Mononuclear cell (primary cell): ENCODE data around the gene HMX3. TPM values are rescaled to one million over a fixed set of nuclear protein-coding genes. Genes with fewer than 3 reads are reported as not detected.

Experiments used
- H3K27me3 ChIP-seq: 2 replicates; pipeline ENCODE4 v1.6.0; 2011; ENCODE audit warnings: low read length, control low read depth; ENCODE audit not compliant: insufficient read depth
- H3K4me1 ChIP-seq: 2 replicates; pipeline ENCODE4 v1.5.1; 2011; ENCODE audit warnings: mild to moderate bottlenecking, low read length, control low read depth; ENCODE audit not compliant: insufficient read depth
- H3K4me3 ChIP-seq: 2 replicates; pipeline ENCODE4 v1.5.1; 2011; ENCODE audit warnings: mild to moderate bottlenecking, low read length, moderate library complexity
- H3K9me3 ChIP-seq: 2 replicates; pipeline ENCODE4 v1.5.1; 2011; ENCODE audit warnings: low read depth, mild to moderate bottlenecking, control low read depth, low read length
- total RNA-seq: library from RNA; depleted of rRNA; stranded (reverse); fragments of >200 nt; gene quantifications from one replicate; pipeline ENCODE4 v1.2.3, GENCODE V29; 2012

HMX3 gene
- total RNA-seq, 1 donor, result not detected

DNA sequence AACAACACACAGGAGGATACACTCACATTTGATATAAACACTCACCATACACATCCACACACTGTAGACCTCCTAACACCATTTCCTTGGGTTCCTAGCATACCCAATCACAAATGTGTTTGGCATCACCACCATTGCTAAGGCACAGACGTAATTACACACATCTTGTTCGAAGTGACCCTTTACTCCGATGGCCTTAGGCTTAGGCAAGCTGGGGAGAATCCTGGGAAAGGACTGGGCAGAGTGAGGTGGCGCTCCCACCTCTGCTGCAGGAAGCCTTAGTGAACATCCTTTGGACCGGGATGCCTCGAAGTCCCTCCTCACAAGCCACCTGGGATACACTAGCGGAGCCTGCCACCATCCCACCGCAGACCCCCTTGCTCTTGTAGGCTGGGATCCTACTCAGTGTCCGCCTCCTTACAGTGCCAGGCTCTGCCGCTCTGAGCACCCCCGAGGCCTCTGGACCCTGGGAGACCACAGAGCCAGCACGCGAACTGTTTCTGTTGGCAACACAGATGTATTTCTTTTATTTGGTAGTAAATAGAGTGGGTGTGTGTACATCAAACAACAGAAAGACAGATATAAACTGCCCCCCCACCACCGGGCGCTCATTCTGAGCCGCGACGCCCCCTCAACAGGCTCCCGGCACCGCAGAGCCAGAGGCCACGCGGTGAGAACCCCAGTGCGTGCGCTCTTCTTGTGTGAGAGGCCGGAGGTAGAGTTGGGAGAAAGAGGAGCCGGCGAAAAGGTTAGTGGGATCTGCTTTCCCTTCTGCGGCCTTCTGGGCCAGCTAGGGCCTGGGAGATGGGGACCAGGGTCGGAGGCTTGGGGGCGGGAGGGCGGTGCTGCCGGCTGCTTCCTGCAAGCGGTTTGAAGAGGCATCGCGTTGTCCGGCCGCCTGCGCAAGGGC is 6.3 kb downstream of the HMX3 start:
- peaks cover 97% of the 10 kb centered on the region for H3K27me3 ChIP-seq
- H3K4me3 ChIP-seq, result no peak overlapping the region
- no peaks in the 10 kb centered on the region for H3K9me3 ChIP-seq
- peaks cover 28% of the 10 kb centered on the region for H3K4me1 ChIP-seq

DNA sequence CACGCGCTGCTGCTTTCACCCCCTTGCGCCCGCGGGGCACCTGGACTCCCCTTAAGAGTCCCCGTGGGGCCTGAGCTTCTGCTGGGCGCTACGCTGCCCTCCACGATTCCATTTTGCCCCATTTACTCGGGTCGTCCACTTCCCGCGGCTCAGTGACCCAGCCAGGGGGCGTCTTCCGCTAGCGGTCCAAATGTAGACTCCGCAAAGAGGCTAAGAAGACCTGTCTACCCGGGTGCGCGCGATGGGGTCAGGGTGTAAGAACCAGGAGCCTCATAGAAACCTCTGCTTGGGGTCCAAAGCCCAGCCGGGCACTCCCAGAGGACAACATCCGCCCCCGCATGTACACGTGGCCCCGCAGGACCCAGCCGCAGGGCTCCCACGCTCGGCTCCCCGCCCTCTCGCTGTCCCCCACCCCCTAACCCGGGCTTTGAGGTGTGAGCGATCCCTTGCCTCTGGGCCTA is 7.0 kb downstream of the HMX3 start:
- Histone ChIP-seq H3K27me3 (peaks cover 97% of the 10 kb centered on the region), H3K9me3 (no peaks in the 10 kb centered on the region), H3K4me3 (no peak overlapping the region), H3K4me1 (peaks cover 28% of the 10 kb centered on the region)

DNA sequence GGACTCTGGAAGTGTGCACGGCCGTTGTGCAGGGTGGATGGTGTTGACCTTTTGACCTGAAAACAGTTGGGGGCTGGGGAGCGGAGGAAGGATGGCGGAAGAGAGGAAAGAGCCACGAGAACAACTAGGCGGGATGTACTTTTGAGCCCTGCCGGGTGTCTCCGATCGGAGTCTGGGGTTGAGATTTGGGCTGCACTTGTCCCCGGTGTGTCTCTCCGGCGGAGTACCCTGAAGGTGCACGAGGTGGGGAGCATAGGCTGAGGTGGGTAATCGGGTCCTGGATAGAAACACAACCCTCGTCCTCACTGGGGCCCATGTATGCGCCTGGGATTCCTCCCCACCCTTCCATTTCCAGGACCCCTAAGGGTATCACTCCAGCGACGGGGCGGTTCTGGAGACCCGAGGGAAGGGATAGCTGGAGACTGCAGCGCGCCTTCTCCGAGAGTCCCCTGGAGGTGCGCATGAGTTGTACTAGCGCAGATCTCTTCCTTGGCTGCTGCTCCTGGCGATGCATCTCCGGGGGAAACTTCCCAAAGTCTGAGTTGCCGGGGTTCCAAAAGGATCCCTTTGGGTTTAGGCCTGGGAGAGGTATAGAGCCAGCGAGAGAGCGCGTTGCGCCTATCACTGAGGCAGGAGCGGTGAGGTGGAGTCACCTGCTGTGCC is 7.5 kb downstream of the HMX3 start:
- Histone ChIP-seq H3K9me3 (no peaks in the 10 kb centered on the region), H3K4me3 (no peak overlapping the region), H3K4me1 (peaks cover 30% of the 10 kb centered on the region)

DNA sequence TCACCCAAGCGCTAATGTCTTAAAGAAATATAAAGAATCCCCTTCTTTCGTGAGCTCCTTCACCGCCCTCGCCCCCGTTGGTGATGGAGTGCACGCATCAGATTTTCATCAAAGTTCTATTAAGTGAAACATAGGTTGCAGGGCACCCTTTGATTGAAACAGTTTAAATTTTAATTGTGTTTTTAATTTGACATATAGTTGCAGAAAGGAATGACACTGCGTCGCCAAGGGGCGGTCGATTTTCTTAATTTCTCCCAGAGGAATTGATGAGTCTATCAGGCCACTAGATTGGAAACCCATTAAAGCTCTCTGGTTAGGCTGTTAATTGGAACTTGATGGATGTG is 8.0 kb downstream of the HMX3 start:
- no peak overlapping the region for H3K4me3 ChIP-seq
- H3K4me1 ChIP-seq, result peaks cover 35% of the 10 kb centered on the region
- peaks cover 95% of the 10 kb centered on the region for H3K27me3 ChIP-seq
- no peaks in the 10 kb centered on the region for H3K9me3 ChIP-seq

More for the DNA sequence above, 7.5 kb downstream of the HMX3 start:
- peaks cover 95% of the 10 kb centered on the region for H3K27me3 ChIP-seq

DNA sequence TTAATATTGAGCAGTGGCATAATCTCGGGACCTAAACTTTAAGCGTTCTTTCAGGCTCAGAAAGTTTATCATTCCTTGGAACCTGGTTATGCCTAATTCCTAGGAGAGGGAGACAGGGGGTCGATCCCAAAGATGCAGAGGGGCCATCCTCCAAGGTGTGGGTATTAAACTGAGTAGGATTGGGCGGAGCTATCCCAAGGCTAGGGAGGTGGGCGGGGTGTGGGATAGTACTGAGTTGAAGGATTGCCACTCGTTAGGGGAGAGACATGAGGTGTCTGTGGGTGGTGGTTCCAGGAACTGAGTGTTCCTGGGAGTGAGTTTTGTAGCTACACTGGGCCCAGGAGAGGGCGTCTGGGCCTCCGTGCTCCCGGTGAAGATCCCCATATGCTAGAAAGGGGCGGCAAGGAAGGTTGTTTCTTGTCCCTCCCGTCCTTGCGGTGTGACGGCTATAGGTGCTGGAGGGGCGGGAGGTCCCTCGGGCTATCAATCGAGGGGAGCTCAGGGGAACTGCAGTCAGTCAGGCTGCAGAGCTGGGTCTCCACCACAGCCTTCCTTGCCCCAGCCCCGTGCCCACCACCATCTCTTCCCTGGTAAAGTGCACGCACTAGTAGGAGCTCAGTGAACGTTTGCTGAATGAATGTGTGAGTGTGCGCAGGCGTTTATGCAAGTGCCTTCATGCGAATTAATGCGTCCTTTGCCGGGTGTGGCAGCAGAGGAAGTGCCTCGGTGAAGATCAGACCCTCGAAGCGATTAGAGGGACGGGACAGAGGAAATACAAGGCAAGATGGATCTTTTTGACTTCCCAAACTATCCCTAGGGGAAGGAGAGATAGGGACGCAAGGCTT is 9.1 kb downstream of the HMX3 start:
- Histone ChIP-seq H3K27me3 (peaks cover 95% of the 10 kb centered on the region), H3K4me3 (no peak overlapping the region), H3K9me3 (no peaks in the 10 kb centered on the region), H3K4me1 (peaks cover 46% of the 10 kb centered on the region)

DNA sequence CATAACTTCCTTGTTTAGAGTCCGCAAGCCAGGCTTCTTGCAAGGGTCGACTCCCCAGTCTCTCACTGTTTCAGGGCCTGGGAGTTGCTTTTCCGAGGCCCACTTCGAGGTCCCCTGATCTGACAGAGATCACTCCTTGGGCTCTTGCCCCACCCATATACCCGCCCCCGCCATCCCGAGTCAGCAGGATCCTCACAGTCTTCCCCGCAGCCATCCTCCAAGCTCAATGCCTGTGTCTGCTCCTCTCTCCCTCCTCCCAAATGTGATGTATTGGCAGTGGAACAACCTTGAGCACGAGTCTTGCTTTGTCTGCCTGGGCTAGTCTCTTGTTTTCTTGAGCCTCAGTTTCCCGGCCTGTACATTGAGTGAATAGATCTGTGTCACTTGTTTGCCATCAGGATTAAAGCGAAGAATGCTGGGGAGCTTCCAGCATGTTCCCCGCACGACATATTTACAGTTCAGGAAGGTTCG is 9.8 kb downstream of the HMX3 start:
- peaks cover 53% of the 10 kb centered on the region for H3K4me1 ChIP-seq
- H3K9me3 ChIP-seq, result no peaks in the 10 kb centered on the region
- H3K27me3 ChIP-seq, result peaks cover 95% of the 10 kb centered on the region
- H3K4me3 ChIP-seq, result no peak overlapping the region

DNA sequence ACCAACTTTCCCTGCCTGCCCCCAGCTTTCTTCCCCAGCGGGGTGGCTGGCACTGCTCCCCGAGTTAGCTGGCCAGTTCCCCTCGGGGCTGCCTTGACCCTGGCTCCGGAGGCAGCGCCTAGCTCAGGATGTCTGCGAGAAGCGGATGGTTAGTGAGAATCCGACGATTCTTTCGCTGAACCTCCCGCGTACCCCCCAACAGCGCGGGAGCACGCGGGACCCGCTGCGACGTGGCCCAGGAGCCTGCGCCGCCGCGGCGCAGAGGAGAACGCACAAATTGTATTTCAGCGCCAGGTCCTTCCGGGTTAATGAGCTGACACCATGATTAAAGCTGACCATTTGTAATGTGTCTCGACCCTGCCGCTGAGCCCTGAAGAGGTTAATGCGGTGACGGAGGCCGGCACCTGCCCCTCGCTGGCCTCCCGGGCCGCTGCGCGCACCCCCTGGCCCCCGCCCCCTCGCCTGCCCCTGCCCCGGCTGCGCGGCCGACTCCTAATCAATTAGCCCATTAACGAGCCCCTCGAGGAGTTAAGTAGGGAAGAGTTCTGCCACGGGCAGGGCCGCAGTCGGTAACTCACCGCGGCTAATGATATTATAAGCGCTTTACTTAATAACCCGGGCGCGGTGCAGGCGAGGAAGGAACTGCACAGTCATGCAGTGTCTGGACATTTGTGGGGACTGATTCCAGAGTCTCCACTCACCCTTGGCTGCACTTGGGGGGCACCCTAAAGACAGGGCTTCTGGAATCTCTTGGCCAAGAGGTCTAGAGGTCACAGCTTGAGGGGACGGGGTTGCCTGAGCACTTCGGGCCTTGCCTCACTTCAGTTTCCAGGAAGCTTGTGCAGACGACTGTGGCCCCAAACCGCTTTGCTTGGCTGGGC is 10.5 kb downstream of the HMX3 start:
- H3K4me1 ChIP-seq, result peaks cover 60% of the 10 kb centered on the region
- H3K27me3 ChIP-seq, result peaks cover 95% of the 10 kb centered on the region
- no peak overlapping the region for H3K4me3 ChIP-seq
- H3K9me3 ChIP-seq, result no peaks in the 10 kb centered on the region

DNA sequence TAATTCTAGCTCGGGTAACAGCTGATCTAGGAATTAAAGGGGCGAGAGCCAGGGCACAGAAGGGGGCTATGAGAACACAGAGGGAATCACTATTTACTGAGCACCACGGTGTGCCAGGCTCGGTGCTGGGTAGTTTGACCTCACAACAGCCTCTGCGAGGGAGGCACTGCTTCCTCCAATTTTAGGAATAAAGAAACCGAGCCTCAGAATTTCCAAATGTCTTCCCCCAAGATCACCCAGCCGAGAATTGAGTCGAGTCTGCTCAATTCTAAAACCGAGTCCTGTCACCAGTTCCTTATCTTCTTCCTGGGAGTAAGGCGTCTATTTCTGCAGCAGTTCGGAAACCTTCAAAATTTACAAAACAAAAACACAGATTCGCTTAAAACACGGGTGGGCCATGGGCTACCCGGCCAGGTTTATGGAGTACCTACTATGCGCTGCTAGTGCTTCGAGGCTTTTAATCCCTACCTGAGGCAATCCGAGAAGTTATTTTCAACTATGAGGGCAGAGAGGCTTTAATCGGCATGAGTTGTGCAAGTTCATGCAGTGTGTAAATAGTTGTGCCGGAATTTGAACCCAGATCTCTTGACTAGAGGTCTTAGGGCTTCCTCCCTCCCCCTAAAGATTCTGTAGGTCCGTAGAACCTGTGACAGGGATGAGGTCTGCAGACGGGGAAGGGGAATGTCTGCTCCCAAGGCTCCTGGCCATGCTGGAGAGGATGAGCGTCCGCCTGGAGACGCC is 11.3 kb downstream of the HMX3 start:
- Histone ChIP-seq H3K4me3 (no peak overlapping the region), H3K27me3 (peaks cover 95% of the 10 kb centered on the region), H3K4me1 (peaks cover 64% of the 10 kb centered on the region), H3K9me3 (no peaks in the 10 kb centered on the region)

DNA sequence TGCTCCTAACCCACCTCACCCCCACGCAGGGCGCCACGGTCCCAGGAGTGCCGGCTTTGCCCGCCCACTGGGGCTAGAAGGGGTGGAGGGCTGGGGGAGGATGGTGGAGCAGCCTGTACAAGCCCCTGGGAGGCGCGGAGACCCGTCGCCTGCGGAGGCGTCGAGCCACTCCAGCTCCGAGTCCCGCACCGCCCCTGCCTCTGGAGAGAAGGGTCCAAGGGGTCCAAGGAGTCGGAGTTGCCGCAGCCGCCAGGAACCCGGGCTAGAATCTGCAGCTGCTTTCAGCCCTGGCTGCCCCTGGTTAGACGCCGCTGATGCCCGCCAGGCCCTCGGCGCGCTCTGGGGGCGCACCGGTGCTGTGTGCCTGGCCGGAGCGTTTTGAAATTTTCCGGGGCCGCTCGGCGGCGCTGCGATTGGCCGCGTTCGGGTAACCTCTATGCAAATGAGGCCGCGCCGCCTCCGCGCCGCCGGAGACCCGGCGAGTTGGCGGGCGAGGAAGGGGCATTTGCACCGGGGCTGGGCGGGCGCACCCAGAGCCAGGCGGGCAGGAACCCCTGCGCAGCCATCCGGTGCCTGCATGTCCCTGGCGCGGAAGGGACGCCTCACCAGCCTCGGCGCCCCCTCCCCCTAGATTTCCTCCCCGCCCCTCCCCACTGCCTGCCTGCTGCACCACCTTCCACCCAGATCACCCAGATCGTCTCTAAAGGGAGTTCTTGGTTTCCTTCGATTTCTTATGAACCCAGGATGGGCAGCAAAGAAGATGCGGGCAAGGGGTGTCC is 12.1 kb downstream of the HMX3 start, which contains the start of gene HMX2:
Gene HMX2, plus strand, starts transcription at position 502 of the 779 bp plus-strand sequence. Its CDS starts 243 bp downstream, at position 745.
- Histone ChIP-seq H3K9me3 (no peaks in the 10 kb centered on the region), H3K4me1 (peaks cover 64% of the 10 kb centered on the region), H3K27me3 (peaks cover 97% of the 10 kb centered on the region)

DNA sequence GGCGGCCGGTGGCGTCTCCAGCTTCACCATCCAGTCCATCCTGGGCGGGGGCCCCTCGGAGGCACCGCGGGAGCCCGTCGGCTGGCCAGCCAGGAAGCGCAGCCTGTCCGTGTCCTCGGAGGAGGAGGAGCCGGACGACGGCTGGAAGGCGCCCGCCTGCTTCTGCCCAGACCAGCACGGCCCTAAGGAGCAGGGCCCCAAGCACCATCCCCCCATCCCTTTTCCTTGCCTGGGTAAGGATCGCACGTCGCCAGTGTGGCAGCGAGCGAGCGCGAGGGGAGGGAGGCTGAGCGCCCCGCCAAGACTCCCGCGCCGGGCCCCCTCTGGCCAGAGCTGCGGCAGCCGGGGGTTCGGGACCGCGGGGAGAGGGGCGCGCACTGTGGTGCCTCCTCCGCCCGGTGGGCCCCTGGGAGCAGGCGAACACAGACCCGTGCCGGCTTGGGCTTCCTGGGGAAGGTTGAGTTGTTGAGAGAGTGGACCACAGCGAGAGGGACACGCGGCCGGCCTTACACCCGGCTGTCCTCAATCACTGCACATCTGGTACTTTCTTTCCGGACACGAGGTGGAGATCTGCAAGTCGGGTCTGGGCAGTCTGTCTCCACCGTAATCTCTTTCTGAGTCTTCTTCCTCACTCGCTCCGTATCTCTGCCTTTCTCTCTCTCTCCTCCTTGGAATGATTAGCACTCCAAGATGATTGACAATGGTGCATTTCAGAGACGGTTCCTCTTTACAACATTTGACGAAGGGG is 12.8 kb downstream of the HMX3 start:
- Histone ChIP-seq H3K4me3 (no peak overlapping the region), H3K9me3 (no peaks in the 10 kb centered on the region), H3K4me1 (peaks cover 63% of the 10 kb centered on the region), H3K27me3 (peaks cover 94% of the 10 kb centered on the region)

More for the DNA sequence above, 12.1 kb downstream of the HMX3 start, which contains the start of gene HMX2:
- no peak within 1 kb of the TSS for H3K4me3 ChIP-seq

DNA sequence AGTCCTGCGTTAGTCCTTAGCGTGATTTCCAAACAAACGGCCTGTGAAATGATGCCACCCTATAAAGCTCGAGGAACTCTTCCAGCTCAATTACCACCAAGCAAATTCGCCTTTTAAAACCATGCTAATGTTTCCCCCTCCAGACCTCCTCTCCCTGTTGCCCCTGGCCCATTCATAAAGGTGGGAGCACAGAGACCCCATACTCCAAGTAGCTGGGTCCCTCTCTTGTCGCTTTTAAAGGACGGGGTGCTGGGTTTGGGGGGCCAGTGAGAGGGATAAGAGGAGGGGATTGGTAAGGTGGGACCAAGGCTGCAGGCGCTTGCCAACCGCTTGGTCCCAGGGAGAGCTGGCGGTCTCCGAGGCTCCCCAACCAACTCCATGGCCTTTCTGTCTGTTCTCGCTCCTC is 13.4 kb downstream of the HMX3 start:
- no peak overlapping the region for H3K4me3 ChIP-seq
- H3K9me3 ChIP-seq, result no peaks in the 10 kb centered on the region

DNA sequence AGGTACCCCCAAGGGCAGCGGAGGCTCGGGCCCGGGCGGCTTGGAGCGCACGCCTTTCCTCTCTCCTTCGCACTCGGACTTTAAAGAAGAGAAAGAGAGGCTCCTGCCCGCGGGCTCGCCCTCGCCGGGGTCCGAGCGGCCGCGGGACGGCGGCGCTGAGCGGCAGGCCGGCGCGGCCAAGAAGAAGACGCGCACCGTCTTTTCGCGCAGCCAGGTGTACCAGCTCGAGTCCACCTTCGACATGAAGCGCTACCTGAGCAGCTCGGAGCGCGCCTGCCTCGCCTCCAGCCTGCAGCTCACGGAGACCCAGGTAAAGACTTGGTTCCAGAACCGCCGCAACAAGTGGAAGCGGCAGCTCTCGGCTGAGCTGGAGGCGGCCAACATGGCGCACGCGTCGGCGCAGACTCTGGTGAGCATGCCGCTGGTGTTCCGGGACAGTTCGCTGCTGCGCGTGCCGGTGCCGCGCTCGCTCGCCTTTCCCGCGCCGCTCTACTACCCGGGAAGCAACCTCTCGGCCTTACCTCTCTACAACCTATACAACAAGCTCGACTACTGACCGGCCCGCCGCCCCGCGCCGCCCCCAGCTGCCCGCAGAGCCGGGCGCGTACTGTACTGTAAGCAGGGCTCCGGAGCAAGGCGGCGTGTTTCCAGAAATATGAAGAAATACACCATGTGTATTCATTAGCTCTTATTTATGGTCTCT is 13.9 kb downstream of the HMX3 start:
- peaks cover 83% of the 10 kb centered on the region for H3K27me3 ChIP-seq
- H3K4me3 ChIP-seq, result peak overlapping the region; percentile 15
- peaks cover 65% of the 10 kb centered on the region for H3K4me1 ChIP-seq
- no peaks in the 10 kb centered on the region for H3K9me3 ChIP-seq

More for the DNA sequence above, 13.4 kb downstream of the HMX3 start:
- peaks cover 88% of the 10 kb centered on the region for H3K27me3 ChIP-seq
- peaks cover 66% of the 10 kb centered on the region for H3K4me1 ChIP-seq
